Measurements from ENCODE around the gene CCDC57. TPM values are rescaled to one million over a fixed set of nuclear protein-coding genes. Genes with fewer than 3 reads are reported as not detected.
"Not testable (repeated sequence)": the region's sequence is repeated elsewhere in the genome, so short reads cannot be mapped to it uniquely, and the experiment has no call there.

CCDC57 gene
- total RNA-seq, 1 donor from 2014 or later: 10.6 TPM

GRCh38 chr17:82194765-82195164 lies 17.9 kb downstream of the CCDC57 start:
- DNase-seq (ENCODE audit: low spot score): no peak
- intact Hi-C loops (cut with DNase I): no loop called here

- no peak for DNase-seq (ENCODE audit: low spot score)
- intact Hi-C loops (cut with DNase I): no loop called here
These were observed 19.0 kb downstream of the CCDC57 start for GRCh38 chr17:82193520-82194220.

GRCh38 chr17:82193050-82193449 lies 19.6 kb downstream of the CCDC57 start:
- intact Hi-C loops (cut with DNase I); DNase-seq (ENCODE audit: low spot score): not testable (repeated sequence)

- DNase-seq (ENCODE audit: low spot score): no peak
- intact Hi-C loops (cut with DNase I): no loop called here
These were observed 24.4 kb downstream of the CCDC57 start for GRCh38 chr17:82188001-82188961.

- DNase-seq (ENCODE audit: low spot score): no peak
- intact Hi-C loops (cut with DNase I): no loop called here
These were observed 25.1 kb downstream of the CCDC57 start for GRCh38 chr17:82187500-82187899.

GRCh38 chr17:82186221-82186620 lies 26.4 kb downstream of the CCDC57 start:
- intact Hi-C loops (cut with DNase I): no loop called here
- no peak for DNase-seq (ENCODE audit: low spot score)

GRCh38 chr17:82184761-82185160 lies 27.9 kb downstream of the CCDC57 start:
- DNase-seq (ENCODE audit: low spot score): no peak
- intact Hi-C loops (cut with DNase I): no loop called here

GRCh38 chr17:82180776-82181528 lies 31.7 kb downstream of the CCDC57 start:
- intact Hi-C loops (cut with DNase I): no loop called here
- no peak for DNase-seq (ENCODE audit: low spot score)

GRCh38 chr17:82179946-82180475 lies 32.6 kb downstream of the CCDC57 start:
- no peak for DNase-seq (ENCODE audit: low spot score)
- intact Hi-C loops (cut with DNase I): no loop called here

GRCh38 chr17:82179412-82179811 lies 33.2 kb downstream of the CCDC57 start:
- intact Hi-C loops (cut with DNase I): no loop called here
- no peak for DNase-seq (ENCODE audit: low spot score)

GRCh38 chr17:82178499-82179261 lies 34.0 kb downstream of the CCDC57 start:
- DNase-seq (ENCODE audit: low spot score): no peak
- intact Hi-C loops (cut with DNase I): no loop called here

GRCh38 chr17:82177761-82178498 lies 34.7 kb downstream of the CCDC57 start:
- DNase-seq (ENCODE audit: low spot score): no peak
- intact Hi-C loops (cut with DNase I): no loop called here

GRCh38 chr17:82177276-82177675 lies 35.4 kb downstream of the CCDC57 start:
- DNase-seq (ENCODE audit: low spot score): no peak
- intact Hi-C loops (cut with DNase I): no loop called here

- DNase-seq (ENCODE audit: low spot score): no peak
- intact Hi-C loops (cut with DNase I): no loop called here
These were observed 36.7 kb downstream of the CCDC57 start for GRCh38 chr17:82175951-82176350.

GRCh38 chr17:82175201-82175600 lies 37.4 kb downstream of the CCDC57 start:
- no peak for DNase-seq (ENCODE audit: low spot score)
- intact Hi-C loops (cut with DNase I): no loop called here

- DNase-seq (ENCODE audit: low spot score); intact Hi-C loops (cut with DNase I): not testable (repeated sequence)
These were observed 38.4 kb downstream of the CCDC57 start for GRCh38 chr17:82174042-82174857.

GRCh38 chr17:82173351-82174041 lies 39.1 kb downstream of the CCDC57 start:
- DNase-seq (ENCODE audit: low spot score): no peak

More at GRCh38 chr17:82173351-82174041, 39.1 kb downstream of the CCDC57 start:
- intact Hi-C loops (cut with DNase I): no loop called here

All from cardiac septum (tissue), 1 donor.